ENCODE results near the gene CGB1.
A peak's percentile ranks its signal among the peaks of the same experiment; 100 is the strongest.
"Not testable (repeated sequence)": the region's sequence is repeated elsewhere in the genome, so short reads cannot be mapped to it uniquely, and the experiment has no call there.

The CGB1 gene

DNA sequence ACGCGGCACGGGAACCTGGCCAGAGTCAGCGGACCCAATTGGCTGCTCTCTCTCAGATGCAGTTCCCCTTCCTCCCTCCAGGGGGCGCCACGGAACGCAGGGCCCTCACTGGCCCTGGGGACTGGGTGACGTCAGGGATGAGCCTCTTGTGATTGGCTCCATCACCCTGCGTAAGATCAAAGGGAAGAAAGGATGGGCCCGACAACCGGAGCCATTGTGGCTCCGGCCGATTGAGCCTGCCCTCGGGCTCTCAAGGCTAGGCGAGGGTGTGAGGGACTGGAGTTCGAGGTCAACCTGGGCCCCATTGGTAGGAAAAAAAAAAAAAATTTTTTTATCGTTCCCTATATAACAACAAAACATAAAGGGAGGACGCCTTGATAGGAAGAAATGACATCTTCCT lies at the start of gene CGB1:
Gene CGB1, minus strand, starts transcription at position 81 of the 400 bp plus-strand sequence. CDS start 184 bp downstream, outside the sequence.
- not testable (repeated sequence) for H3K9ac ChIP-seq; H2AFZ ChIP-seq (ENCODE audit: low read depth); H3K4me2 ChIP-seq; H4K20me1 ChIP-seq (ENCODE audit: insufficient read depth); H3K27ac ChIP-seq; H3K4me1 ChIP-seq (ENCODE audit: low read depth, poor library complexity, severe bottlenecking); H3K4me3 ChIP-seq (IDR thresholded peaks at IDR 0.05; ENCODE audit: insufficient read depth, low read depth, low read length); H3K36me3 ChIP-seq (ENCODE audit: insufficient read depth); H3K79me2 ChIP-seq (ENCODE audit: insufficient read depth, low read depth)
- peaks cover 46% of the 10 kb centered on the region for H3K27me3 ChIP-seq (ENCODE audit: insufficient read depth, low read depth)
- TF ChIP-seq, protein P1, sequence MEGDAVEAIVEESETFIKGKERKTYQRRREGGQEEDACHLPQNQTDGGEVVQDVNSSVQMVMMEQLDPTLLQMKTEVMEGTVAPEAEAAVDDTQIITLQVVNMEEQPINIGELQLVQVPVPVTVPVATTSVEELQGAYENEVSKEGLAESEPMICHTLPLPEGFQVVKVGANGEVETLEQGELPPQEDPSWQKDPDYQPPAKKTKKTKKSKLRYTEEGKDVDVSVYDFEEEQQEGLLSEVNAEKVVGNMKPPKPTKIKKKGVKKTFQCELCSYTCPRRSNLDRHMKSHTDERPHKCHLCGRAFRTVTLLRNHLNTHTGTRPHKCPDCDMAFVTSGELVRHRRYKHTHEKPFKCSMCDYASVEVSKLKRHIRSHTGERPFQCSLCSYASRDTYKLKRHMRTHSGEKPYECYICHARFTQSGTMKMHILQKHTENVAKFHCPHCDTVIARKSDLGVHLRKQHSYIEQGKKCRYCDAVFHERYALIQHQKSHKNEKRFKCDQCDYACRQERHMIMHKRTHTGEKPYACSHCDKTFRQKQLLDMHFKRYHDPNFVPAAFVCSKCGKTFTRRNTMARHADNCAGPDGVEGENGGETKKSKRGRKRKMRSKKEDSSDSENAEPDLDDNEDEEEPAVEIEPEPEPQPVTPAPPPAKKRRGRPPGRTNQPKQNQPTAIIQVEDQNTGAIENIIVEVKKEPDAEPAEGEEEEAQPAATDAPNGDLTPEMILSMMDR (conservative IDR thresholded peaks at IDR 0.05; ENCODE audit: low read depth, low read length) = peak; percentile 65

GRCh38 chr19:49086296-49086695 lies 49.6 kb upstream of the CGB1 start:
- no peaks in the 10 kb centered on the region for H3K27me3 ChIP-seq (ENCODE audit: insufficient read depth, low read depth)
- H3K27ac ChIP-seq = peak overlapping the region; percentile 54; the same call in 1 of the 2 replicates
- TF ChIP-seq, protein P1 (conservative IDR thresholded peaks at IDR 0.05; ENCODE audit: low read depth, low read length) = no peak
- peaks cover 39% of the 10 kb centered on the region for H3K4me1 ChIP-seq (ENCODE audit: low read depth, poor library complexity, severe bottlenecking)
- H3K4me2 ChIP-seq = peak overlapping the region; percentile 95
- peaks cover 19% of the 10 kb centered on the region; the same call in 1 of the 2 replicates for H3K36me3 ChIP-seq (ENCODE audit: insufficient read depth)
- H2AFZ ChIP-seq (ENCODE audit: low read depth) = no peak overlapping the region
- H3K79me2 ChIP-seq (ENCODE audit: insufficient read depth, low read depth) = peaks cover 60% of the 10 kb centered on the region
- peaks cover 30% of the 10 kb centered on the region for H4K20me1 ChIP-seq (ENCODE audit: insufficient read depth)
- H3K9ac ChIP-seq = peak overlapping the region; percentile 81
- H3K4me3 ChIP-seq (IDR thresholded peaks at IDR 0.05; ENCODE audit: insufficient read depth, low read depth, low read length) = peak overlapping the region; percentile 81

DNA sequence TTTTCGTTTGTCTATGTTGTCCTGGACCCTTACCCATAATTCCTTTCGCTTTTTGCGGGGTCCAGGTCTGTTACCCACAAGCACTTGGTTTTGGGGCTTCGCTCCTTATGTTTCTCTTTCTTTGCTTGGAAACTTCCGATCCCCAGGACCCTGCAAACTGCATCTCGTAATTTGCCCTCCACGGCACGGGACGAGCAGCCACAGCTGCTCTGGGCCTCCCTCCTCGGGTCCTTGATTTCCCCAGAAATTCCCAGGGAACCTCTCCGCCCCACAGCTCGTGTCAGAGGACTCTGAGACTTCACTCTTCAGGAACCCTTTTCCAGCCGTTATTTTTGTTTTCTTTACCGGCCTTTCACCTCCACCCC lies 49.2 kb upstream of the CGB1 start:
- peaks cover 19% of the 10 kb centered on the region; the same call in 1 of the 2 replicates for H3K36me3 ChIP-seq (ENCODE audit: insufficient read depth)
- peaks cover 35% of the 10 kb centered on the region for H3K4me1 ChIP-seq (ENCODE audit: low read depth, poor library complexity, severe bottlenecking)
- TF ChIP-seq, protein P1 (conservative IDR thresholded peaks at IDR 0.05; ENCODE audit: low read depth, low read length) = no peak
- peak overlapping the region; percentile 54 for H3K27ac ChIP-seq
- H3K4me2 ChIP-seq = peak overlapping the region; percentile 95
- peaks cover 55% of the 10 kb centered on the region for H3K79me2 ChIP-seq (ENCODE audit: insufficient read depth, low read depth)
- H2AFZ ChIP-seq (ENCODE audit: low read depth) = peak overlapping the region; percentile 80
- peak overlapping the region; percentile 81 for H3K4me3 ChIP-seq (IDR thresholded peaks at IDR 0.05; ENCODE audit: insufficient read depth, low read depth, low read length)
- H4K20me1 ChIP-seq (ENCODE audit: insufficient read depth) = peaks cover 30% of the 10 kb centered on the region
- H3K27me3 ChIP-seq (ENCODE audit: insufficient read depth, low read depth) = no peaks in the 10 kb centered on the region
- peak overlapping the region; percentile 81 for H3K9ac ChIP-seq

- TF ChIP-seq, protein P1 (conservative IDR thresholded peaks at IDR 0.05; ENCODE audit: low read depth, low read length) = no peak
- peak within 1 kb of the TSS; percentile 54 for H3K27ac ChIP-seq
Observed at GRCh38 chr19:49085020-49085867, 48.5 kb upstream of the CGB1 start, which contains the start of gene SNRNP70. SNRNP70 (plus strand) TSS chr19:49085451; CDS start chr19:49086415, 964 bp downstream.

More at GRCh38 chr19:49085020-49085867, 48.5 kb upstream of the CGB1 start, which contains the start of gene SNRNP70:
- Histone ChIP-seq H3K4me3 (IDR thresholded peaks at IDR 0.05; ENCODE audit: insufficient read depth, low read depth, low read length) (peak within 1 kb of the TSS; percentile 81), H2AFZ (ENCODE audit: low read depth) (peak within 1 kb of the TSS; percentile 80), H3K4me2 (peak within 1 kb of the TSS; percentile 95), H3K79me2 (ENCODE audit: insufficient read depth, low read depth) (peaks cover 49% of the 10 kb centered on the region), H3K4me1 (ENCODE audit: low read depth, poor library complexity, severe bottlenecking) (peaks cover 29% of the 10 kb centered on the region), H4K20me1 (ENCODE audit: insufficient read depth) (peaks cover 26% of the 10 kb centered on the region), H3K9ac (peak within 1 kb of the TSS; percentile 81), H3K27me3 (ENCODE audit: insufficient read depth, low read depth) (no peaks in the 10 kb centered on the region), H3K36me3 (ENCODE audit: insufficient read depth) (peaks cover 13% of the 10 kb centered on the region; the same call in 1 of the 2 replicates)

All from KMS-11 (cell line).